CD4-positive, alpha-beta T cell treated with Interleukin-21 for 1 hour (primary cell): Measurements from ENCODE around the gene KCNJ9.

ENCODE experiments used
- DNase-seq: peaks from one replicate; pipeline ENCODE4 v3.0.0-alpha.2; 2020

The KCNJ9 gene

GRCh38 chr1:160127865-160128523, 46.7 kb downstream of the KCNJ9 start:
- DNase-seq, result no peak

GRCh38 chr1:160128636-160129035, 47.3 kb downstream of the KCNJ9 start:
- DNase-seq, result no peak

- no peak for DNase-seq
Measured at GRCh38 chr1:160129046-160129445, 47.7 kb downstream of the KCNJ9 start.

- no peak for DNase-seq
Measured at GRCh38 chr1:160129558-160129957, 48.2 kb downstream of the KCNJ9 start.

GRCh38 chr1:160129966-160130365, 48.6 kb downstream of the KCNJ9 start:
- DNase-seq, result no peak

- no peak for DNase-seq
Measured at GRCh38 chr1:160130486-160130885, 49.1 kb downstream of the KCNJ9 start.

- DNase-seq, result no peak
Measured at GRCh38 chr1:160130939-160131338, 49.6 kb downstream of the KCNJ9 start.

- DNase-seq, result no peak
Measured at GRCh38 chr1:160131803-160132565, 50.6 kb downstream of the KCNJ9 start.

- DNase-seq, result no peak
Measured at GRCh38 chr1:160133990-160134770, 52.8 kb downstream of the KCNJ9 start.

GRCh38 chr1:160134791-160135572, 53.6 kb downstream of the KCNJ9 start:
- DNase-seq, result no peak

GRCh38 chr1:160136121-160136925, 55.0 kb downstream of the KCNJ9 start:
- no peak for DNase-seq

GRCh38 chr1:160136926-160137200, 55.5 kb downstream of the KCNJ9 start:
- DNase-seq, result no peak

- DNase-seq, result no peak
Measured at GRCh38 chr1:160137216-160137862, 56.0 kb downstream of the KCNJ9 start.

GRCh38 chr1:160139840-160140239, 58.5 kb downstream of the KCNJ9 start:
- DNase-seq, result no peak
